Endodermal cell (in vitro differentiated cells): ENCODE results near the gene MRPL40. TPM values are rescaled to one million over a fixed set of nuclear protein-coding genes. Genes with fewer than 3 reads are reported as not detected.

Experiments used
- DNase-seq: peaks from one replicate; pipeline ENCODE4 v3.0.0-alpha.2; 2017
- H3K27ac ChIP-seq: 2 replicates; pipeline ENCODE4 v1.5.1; 2013; ENCODE audit warnings: mild to moderate bottlenecking, low read depth, low read length, moderate library complexity
- H3K27me3 ChIP-seq: 2 replicates; pipeline ENCODE4 v1.6.1; 2013; ENCODE audit warnings: mild to moderate bottlenecking, low read length, moderate library complexity; ENCODE audit not compliant: insufficient read depth, control insufficient read depth, poor library complexity, severe bottlenecking
- H3K36me3 ChIP-seq: 2 replicates; pipeline ENCODE4 v1.7.0; 2013; ENCODE audit warnings: mild to moderate bottlenecking, low read length, moderate library complexity; ENCODE audit not compliant: control insufficient read depth, insufficient read depth
- H3K4me1 ChIP-seq: one replicate; pipeline ENCODE4 v1.7.0; 2013; ENCODE audit warnings: low read length; ENCODE audit not compliant: control insufficient read depth, insufficient read depth
- H3K4me3 ChIP-seq: 2 replicates; pipeline ENCODE4 v1.5.1; 2013; ENCODE audit warnings: mild to moderate bottlenecking, low read length, moderate library complexity
- H3K9ac ChIP-seq: 2 replicates; pipeline ENCODE4 v1.6.1; 2013; ENCODE audit warnings: mild to moderate bottlenecking, low read length, moderate library complexity; ENCODE audit not compliant: poor library complexity, severe bottlenecking; ENCODE audit errors: extremely low read depth
- H3K9me3 ChIP-seq: 2 replicates; pipeline ENCODE4 v1.6.1; 2013; ENCODE audit warnings: mild to moderate bottlenecking, low read length, moderate library complexity; ENCODE audit not compliant: control insufficient read depth
- H3K27ac Mint-ChIP-seq: 2 replicates; pipeline ENCODE4 v1.8.0; 2020; ENCODE audit warnings: mixed read lengths
- H3K27me3 Mint-ChIP-seq: 2 replicates; pipeline ENCODE4 v1.8.0; 2021; ENCODE audit warnings: mild to moderate bottlenecking, mixed read lengths; ENCODE audit not compliant: insufficient read depth
- H3K36me3 Mint-ChIP-seq: 2 replicates; pipeline ENCODE4 v1.8.0; 2020; ENCODE audit warnings: low read depth, mixed read lengths
- H3K4me1 Mint-ChIP-seq: 2 replicates; pipeline ENCODE4 v1.8.0; 2020; ENCODE audit warnings: mixed read lengths
- H3K4me3 Mint-ChIP-seq: 2 replicates; pipeline ENCODE4 v1.8.0; 2020; ENCODE audit warnings: mild to moderate bottlenecking, moderate library complexity, mixed read lengths
- H3K9me3 Mint-ChIP-seq: 2 replicates; pipeline ENCODE4 v1.8.0; 2020; ENCODE audit warnings: mild to moderate bottlenecking, mixed read lengths
- WGBS, 2 experiments: methylation state at CpG; one replicate each; pipeline versions ENCODE4 v1.1.5 to v1.1.7; 2013; ENCODE audit warnings: missing lambda C conversion rate in 2 of 2, mixed read lengths in 1 of 2; ENCODE audit not compliant: insufficient coverage in 1 of 2, insufficient read length in 1 of 2; 5-methylcytosine and 5-hydroxymethylcytosine counted together
- total RNA-seq, 2 donors: library from RNA; stranded (reverse); fragmentation: NEBNext Ultra II Directional in 1 of 2; extraction: Animal tissue kit (Norgen Biotek cat#: 25700) in 1 of 2; gene quantifications; 2 replicates in 1 of 2; 3 replicates in 1 of 2; pipeline ENCODE4 v1.2.1, GENCODE V29; 2021
- TF ChIP-seq, protein P1 (sequence below): fragments of 200-600 bp; sonication (generic); conservative IDR thresholded peaks from 2 replicates; pipeline ENCODE4 v1.5.0; 2021; ENCODE audit warnings: antibody characterized with exemption, mild to moderate bottlenecking

MRPL40 gene
- total RNA-seq, 2 donors from 2014 or later = 20.3 to 26.5 TPM

DNA sequence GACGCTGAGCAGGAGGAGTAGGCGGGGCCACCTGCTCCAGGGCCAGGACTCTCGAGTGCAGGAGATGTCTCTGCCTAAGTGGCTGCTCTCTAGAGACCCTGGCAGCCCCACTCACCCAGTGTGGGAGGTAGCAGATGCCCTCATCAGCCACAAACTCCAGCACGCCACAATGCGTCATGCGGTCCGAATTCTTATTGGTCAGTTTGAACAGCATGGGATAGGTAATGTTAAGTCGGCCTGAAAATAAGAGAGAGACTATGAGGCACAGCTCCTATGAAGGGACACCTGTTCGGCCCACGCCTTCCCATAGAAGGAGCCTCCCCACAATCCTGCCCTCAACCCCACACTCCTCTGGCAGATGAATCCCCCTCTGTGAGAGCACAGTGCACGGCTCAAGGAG lies 39.2 kb downstream of the MRPL40 start:
- no peak overlapping the region for H3K27ac ChIP-seq
- Mint-ChIP-seq H3K9me3 (no peaks in the 10 kb centered on the region), H3K4me1 (no peaks in the 10 kb centered on the region), H3K4me3 (no peak overlapping the region), H3K36me3 (peaks cover 62% of the 10 kb centered on the region), H3K27me3 (no peaks in the 10 kb centered on the region), H3K27ac (no peak overlapping the region)
- WGBS, 2 experiments = 83 to 94% methylated on average over 4 to 11 of the region's 11 CpGs
- peaks cover 87% of the 10 kb centered on the region for H3K36me3 ChIP-seq
- TF ChIP-seq, protein P1, sequence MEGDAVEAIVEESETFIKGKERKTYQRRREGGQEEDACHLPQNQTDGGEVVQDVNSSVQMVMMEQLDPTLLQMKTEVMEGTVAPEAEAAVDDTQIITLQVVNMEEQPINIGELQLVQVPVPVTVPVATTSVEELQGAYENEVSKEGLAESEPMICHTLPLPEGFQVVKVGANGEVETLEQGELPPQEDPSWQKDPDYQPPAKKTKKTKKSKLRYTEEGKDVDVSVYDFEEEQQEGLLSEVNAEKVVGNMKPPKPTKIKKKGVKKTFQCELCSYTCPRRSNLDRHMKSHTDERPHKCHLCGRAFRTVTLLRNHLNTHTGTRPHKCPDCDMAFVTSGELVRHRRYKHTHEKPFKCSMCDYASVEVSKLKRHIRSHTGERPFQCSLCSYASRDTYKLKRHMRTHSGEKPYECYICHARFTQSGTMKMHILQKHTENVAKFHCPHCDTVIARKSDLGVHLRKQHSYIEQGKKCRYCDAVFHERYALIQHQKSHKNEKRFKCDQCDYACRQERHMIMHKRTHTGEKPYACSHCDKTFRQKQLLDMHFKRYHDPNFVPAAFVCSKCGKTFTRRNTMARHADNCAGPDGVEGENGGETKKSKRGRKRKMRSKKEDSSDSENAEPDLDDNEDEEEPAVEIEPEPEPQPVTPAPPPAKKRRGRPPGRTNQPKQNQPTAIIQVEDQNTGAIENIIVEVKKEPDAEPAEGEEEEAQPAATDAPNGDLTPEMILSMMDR = no peak
- no peaks in the 10 kb centered on the region for H3K4me1 ChIP-seq
- no peaks in the 10 kb centered on the region for H3K9me3 ChIP-seq
- no peak for DNase-seq
- H3K4me3 ChIP-seq = no peak overlapping the region
- no peaks in the 10 kb centered on the region for H3K27me3 ChIP-seq
- H3K9ac ChIP-seq = no peak overlapping the region

DNA sequence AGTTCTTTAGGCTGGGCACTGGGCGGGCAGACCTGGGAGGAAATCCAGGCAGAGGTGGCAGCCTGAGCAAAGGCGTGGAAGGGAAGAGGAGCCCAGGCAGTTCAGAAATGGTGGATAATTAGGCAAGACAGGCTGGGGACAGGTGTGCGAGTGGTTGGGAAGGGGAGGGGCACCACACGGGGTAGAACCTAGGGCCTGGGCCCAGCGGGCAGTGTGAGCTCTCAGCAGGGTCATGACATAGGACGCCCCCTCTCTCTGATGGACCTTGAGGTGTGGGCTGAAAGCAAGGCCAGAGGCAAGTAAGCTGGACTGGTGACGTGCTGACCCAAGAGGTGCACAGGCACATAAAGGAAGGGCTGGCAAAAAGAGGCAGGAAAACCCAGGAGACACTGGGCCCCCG lies 39.9 kb downstream of the MRPL40 start:
- TF ChIP-seq, protein P1 = no peak
- Histone ChIP-seq H3K9me3 (no peaks in the 10 kb centered on the region), H3K27ac (no peak overlapping the region), H3K27me3 (no peaks in the 10 kb centered on the region), H3K36me3 (peaks cover 81% of the 10 kb centered on the region), H3K4me1 (no peaks in the 10 kb centered on the region), H3K9ac (no peak overlapping the region), H3K4me3 (no peak overlapping the region)
- Mint-ChIP-seq H3K9me3 (no peaks in the 10 kb centered on the region), H3K4me3 (no peak overlapping the region), H3K27ac (no peak overlapping the region), H3K36me3 (peaks cover 61% of the 10 kb centered on the region), H3K4me1 (no peaks in the 10 kb centered on the region), H3K27me3 (no peaks in the 10 kb centered on the region)
- DNase-seq = no peak
- 90 to 98% methylated on average over 5 to 8 of the region's 8 CpGs for WGBS, 2 experiments

DNA sequence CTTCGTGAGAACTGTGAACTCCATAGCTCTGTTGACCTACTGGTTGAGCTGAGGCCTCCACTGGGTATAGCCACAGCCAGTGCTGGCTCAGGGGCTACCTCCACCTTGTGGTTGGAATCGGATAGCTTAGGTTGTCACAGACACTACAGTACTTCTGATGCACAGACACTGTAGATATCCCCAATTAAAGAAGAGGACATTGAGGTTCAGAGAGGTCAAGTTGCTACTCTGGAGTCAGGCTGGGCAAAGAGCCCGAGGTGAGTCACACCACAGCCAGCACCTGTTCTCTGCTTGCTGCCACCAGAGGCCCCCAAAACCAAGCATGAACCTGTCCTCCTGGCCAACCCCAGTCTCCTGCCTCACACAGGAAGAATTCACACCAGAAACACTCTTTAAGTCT lies 41.2 kb downstream of the MRPL40 start:
- peaks cover 47% of the 10 kb centered on the region for H3K36me3 Mint-ChIP-seq
- Histone ChIP-seq H3K9ac (no peak overlapping the region), H3K36me3 (peaks cover 67% of the 10 kb centered on the region), H3K9me3 (no peaks in the 10 kb centered on the region), H3K4me3 (no peak overlapping the region), H3K27me3 (no peaks in the 10 kb centered on the region), H3K4me1 (no peaks in the 10 kb centered on the region), H3K27ac (no peak overlapping the region)
- no peak overlapping the region for H3K4me3 Mint-ChIP-seq
- H3K27ac Mint-ChIP-seq = no peak overlapping the region
- no peaks in the 10 kb centered on the region for H3K27me3 Mint-ChIP-seq
- 89 to 100% methylated on average over 1 to 3 of the region's 3 CpGs for WGBS, 2 experiments
- TF ChIP-seq, protein P1 = peak; percentile 52
- no peak for DNase-seq
- no peaks in the 10 kb centered on the region for H3K9me3 Mint-ChIP-seq
- H3K4me1 Mint-ChIP-seq = peaks cover 7% of the 10 kb centered on the region
